Muscle layer of colon (tissue), 2 donors: Measurements from ENCODE around the gene LASP1.

Experiments used
- H3K27ac ChIP-seq: one replicate; pipeline ENCODE4 v1.7.0; 2013; ENCODE audit warnings: low read depth, mild to moderate bottlenecking, low read length, moderate library complexity
- H3K27me3 ChIP-seq, 2 donors: one replicate each; pipeline ENCODE4 v1.7.0; 2013; ENCODE audit warnings: low read length in 2 of 2, mild to moderate bottlenecking in 2 of 2; ENCODE audit not compliant: insufficient read depth in 2 of 2, control insufficient read depth in 1 of 2
- H3K36me3 ChIP-seq: one replicate; pipeline ENCODE4 v1.7.0; 2013; ENCODE audit warnings: mild to moderate bottlenecking, low read length; ENCODE audit not compliant: insufficient read depth
- H3K4me1 ChIP-seq: one replicate; pipeline ENCODE4 v1.7.0; 2013; ENCODE audit warnings: mild to moderate bottlenecking, low read length; ENCODE audit not compliant: insufficient read depth
- H3K4me3 ChIP-seq, 2 donors: one replicate each; pipeline ENCODE4 v1.7.0; 2013; ENCODE audit warnings: low read length in 2 of 2, low read depth in 1 of 2, mild to moderate bottlenecking in 1 of 2, moderate library complexity in 1 of 2
- H3K9ac ChIP-seq: one replicate; pipeline ENCODE4 v1.7.0; 2013; ENCODE audit warnings: low read length
- H3K9me3 ChIP-seq: one replicate; pipeline ENCODE4 v1.7.0; 2013; ENCODE audit warnings: mild to moderate bottlenecking, low read length
- donor health status: abdominal sarcoma.
- donor health status: Adenocarcinoma of cecum.

Gene LASP1

DNA sequence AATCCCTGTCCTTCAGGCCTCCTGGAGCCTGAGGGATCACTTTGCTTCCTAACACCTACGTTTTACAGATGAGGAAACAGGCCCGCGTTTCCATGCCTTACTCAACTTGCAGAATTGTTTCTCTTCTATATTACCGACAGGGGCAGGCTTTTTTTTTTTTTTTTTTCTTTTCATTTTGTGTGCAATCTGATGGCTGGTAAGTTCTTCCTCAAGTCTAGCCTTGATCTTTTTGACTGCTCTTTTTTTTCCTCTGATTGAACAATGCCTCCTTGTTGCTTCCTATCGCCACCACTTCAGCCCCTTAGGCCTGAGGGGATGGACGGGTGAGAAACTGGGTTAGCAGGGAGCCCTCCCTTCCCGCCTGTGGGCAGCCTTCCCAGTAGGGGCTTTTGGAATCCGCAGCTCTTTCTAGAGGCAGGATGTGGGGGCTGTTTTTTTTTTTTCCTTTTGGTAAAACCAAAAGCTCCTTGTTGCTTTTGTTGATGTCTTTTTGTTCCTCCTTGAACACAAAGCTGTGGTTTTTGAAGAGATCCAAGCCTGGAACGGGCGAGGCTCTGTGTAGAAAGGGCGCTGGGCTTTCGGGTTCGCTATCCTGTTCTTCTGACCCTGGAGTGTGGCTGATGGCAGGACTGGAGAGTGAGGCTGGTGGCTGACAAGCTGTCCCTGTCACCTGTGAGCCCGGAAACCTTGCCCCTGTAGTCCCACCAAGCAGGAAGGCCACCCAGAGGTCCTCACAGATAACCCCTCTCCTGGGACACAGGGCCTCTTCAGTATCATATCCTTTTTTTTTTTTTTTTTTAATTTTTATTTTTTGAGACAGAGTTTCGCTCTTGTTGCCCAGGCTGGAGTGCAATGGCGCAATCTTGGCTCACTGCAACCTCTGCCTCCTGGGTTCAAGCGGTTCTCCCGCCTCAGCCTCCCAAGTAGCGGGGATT lies 14.0 kb downstream of the LASP1 start:
- no peaks in the 10 kb centered on the region for H3K27me3 ChIP-seq
- H3K4me3 ChIP-seq = no peak overlapping the region
- H3K4me1 ChIP-seq = peaks cover 82% of the 10 kb centered on the region
- no peaks in the 10 kb centered on the region for H3K9me3 ChIP-seq
- no peak overlapping the region for H3K9ac ChIP-seq
- peaks cover 9% of the 10 kb centered on the region for H3K36me3 ChIP-seq
- no peak overlapping the region for H3K27ac ChIP-seq

- H3K4me1 ChIP-seq = peaks cover 72% of the 10 kb centered on the region
- peaks cover 14% of the 10 kb centered on the region for H3K36me3 ChIP-seq
- no peak overlapping the region for H3K27ac ChIP-seq
- no peaks in the 10 kb centered on the region for H3K9me3 ChIP-seq
- H3K9ac ChIP-seq = no peak overlapping the region
- H3K4me3 ChIP-seq = no peak overlapping the region
- H3K27me3 ChIP-seq = no peaks in the 10 kb centered on the region
These were observed 15.3 kb downstream of the LASP1 start for GRCh38 chr17:38885044-38885727.

- H3K27ac ChIP-seq = peak overlapping the region; percentile 37
These were observed 16.1 kb downstream of the LASP1 start for GRCh38 chr17:38885728-38886642.

DNA sequence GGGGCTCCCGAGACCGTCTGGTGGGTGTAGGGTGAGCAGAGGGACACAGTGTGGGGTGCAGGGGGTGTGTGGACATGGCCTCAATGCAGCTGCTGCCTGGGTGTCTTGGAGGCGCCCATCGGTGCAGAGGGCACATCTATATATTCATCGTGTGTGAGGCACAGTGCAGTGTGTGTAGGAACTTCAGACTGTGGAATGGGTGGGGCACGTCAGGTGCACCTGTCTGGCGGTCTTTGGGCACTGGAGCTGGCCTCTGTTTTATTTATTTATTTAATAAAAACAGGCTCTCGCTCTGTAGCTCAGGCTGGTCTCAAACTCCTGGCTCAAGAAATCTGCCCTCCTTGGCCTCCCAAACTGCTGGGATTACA lies 16.8 kb downstream of the LASP1 start:
- no peaks in the 10 kb centered on the region for H3K9me3 ChIP-seq
- H3K27ac ChIP-seq = no peak overlapping the region
- H3K9ac ChIP-seq = no peak overlapping the region
- H3K36me3 ChIP-seq = peaks cover 20% of the 10 kb centered on the region
- H3K4me3 ChIP-seq = no peak overlapping the region
- no peaks in the 10 kb centered on the region for H3K27me3 ChIP-seq
- H3K4me1 ChIP-seq = peaks cover 57% of the 10 kb centered on the region

More at GRCh38 chr17:38885728-38886642, 16.1 kb downstream of the LASP1 start:
- Histone ChIP-seq H3K9me3 (no peaks in the 10 kb centered on the region), H3K4me1 (peaks cover 64% of the 10 kb centered on the region), H3K36me3 (peaks cover 18% of the 10 kb centered on the region), H3K9ac (no peak overlapping the region), H3K4me3 (no peak overlapping the region), H3K27me3 (no peaks in the 10 kb centered on the region)

DNA sequence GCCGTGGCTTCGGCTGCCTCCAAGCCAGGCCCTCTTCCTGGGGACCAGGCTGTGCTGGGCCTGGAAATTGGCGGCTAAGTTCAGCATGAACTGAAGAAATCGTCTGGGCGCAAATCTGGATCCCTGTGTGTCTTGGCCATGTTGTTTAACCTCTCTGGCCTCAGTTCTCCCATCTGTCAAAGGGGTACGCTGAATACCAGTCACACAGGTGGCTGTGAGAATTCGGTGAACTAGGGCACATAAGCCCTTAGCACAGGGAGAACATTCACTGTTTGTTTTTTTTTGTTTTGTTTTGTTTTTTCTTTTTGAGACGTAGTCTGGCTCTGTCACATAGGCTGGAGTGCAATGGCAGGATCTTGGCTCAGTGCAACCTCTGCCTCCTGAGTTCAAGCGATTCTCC lies 19.0 kb downstream of the LASP1 start:
- no peak overlapping the region for H3K9ac ChIP-seq
- no peaks in the 10 kb centered on the region for H3K9me3 ChIP-seq
- peaks cover 37% of the 10 kb centered on the region for H3K36me3 ChIP-seq
- H3K4me3 ChIP-seq = no peak overlapping the region
- no peak overlapping the region for H3K27ac ChIP-seq
- no peaks in the 10 kb centered on the region for H3K27me3 ChIP-seq
- H3K4me1 ChIP-seq = peaks cover 51% of the 10 kb centered on the region

- H3K9me3 ChIP-seq = no peaks in the 10 kb centered on the region
- H3K4me1 ChIP-seq = peaks cover 52% of the 10 kb centered on the region
- no peak overlapping the region for H3K4me3 ChIP-seq
- peaks cover 42% of the 10 kb centered on the region for H3K36me3 ChIP-seq
- H3K9ac ChIP-seq = no peak overlapping the region
- no peaks in the 10 kb centered on the region for H3K27me3 ChIP-seq
- H3K27ac ChIP-seq = no peak overlapping the region
These were observed 20.0 kb downstream of the LASP1 start for GRCh38 chr17:38889745-38890409.

DNA sequence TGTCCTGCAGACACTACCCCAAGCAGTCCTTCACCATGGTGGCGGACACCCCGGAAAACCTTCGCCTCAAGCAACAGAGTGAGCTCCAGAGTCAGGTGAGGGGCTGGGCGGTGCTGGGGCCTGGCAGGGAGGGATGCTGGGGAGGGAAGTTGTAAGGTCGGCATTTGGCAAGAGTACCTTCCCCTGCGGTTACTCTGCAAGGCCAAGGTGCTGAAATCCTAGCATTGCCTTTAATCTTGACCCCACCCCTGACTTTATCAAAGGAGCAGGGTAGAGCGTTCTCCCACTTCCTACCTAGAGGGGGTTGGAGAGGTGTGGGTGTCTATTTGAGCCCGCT lies 20.5 kb downstream of the LASP1 start:
- no peaks in the 10 kb centered on the region for H3K27me3 ChIP-seq
- no peak overlapping the region for H3K27ac ChIP-seq
- H3K4me3 ChIP-seq = no peak overlapping the region
- H3K36me3 ChIP-seq = peaks cover 43% of the 10 kb centered on the region
- H3K9me3 ChIP-seq = no peaks in the 10 kb centered on the region
- no peak overlapping the region for H3K9ac ChIP-seq
- peaks cover 47% of the 10 kb centered on the region for H3K4me1 ChIP-seq

- Histone ChIP-seq H3K27ac (no peak overlapping the region), H3K36me3 (peaks cover 53% of the 10 kb centered on the region), H3K4me1 (peaks cover 43% of the 10 kb centered on the region)
These were observed 21.6 kb downstream of the LASP1 start for GRCh38 chr17:38891441-38891840.

GRCh38 chr17:38892083-38892482 lies 22.2 kb downstream of the LASP1 start:
- H3K4me1 ChIP-seq = peaks cover 43% of the 10 kb centered on the region
- H3K36me3 ChIP-seq = peaks cover 59% of the 10 kb centered on the region

More at GRCh38 chr17:38891441-38891840, 21.6 kb downstream of the LASP1 start:
- Histone ChIP-seq H3K27me3 (no peaks in the 10 kb centered on the region), H3K4me3 (no peak overlapping the region), H3K9ac (no peak overlapping the region), H3K9me3 (no peaks in the 10 kb centered on the region)

DNA sequence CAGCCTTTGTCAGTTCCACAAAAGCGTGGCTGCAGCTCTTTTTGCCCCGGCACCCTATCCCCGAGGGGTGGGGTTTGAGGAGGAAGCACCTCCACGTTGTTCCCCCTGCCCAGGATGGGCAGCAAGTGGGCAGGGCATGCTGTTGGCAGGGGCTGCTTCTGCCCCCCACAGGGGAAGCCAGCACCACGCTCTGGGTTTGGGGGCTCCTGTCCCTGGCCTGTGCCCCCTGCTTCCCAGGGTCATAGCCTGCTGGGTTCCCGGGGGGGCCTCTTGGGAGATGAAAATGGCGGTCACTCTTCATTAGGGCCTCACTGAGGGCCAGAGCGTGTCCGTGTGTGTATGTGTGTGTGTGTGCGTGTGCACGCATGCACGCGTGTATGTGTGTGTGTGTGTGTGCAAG lies 22.8 kb downstream of the LASP1 start:
- no peaks in the 10 kb centered on the region for H3K27me3 ChIP-seq
- peaks cover 43% of the 10 kb centered on the region for H3K4me1 ChIP-seq
- no peaks in the 10 kb centered on the region for H3K9me3 ChIP-seq
- H3K27ac ChIP-seq = no peak overlapping the region
- H3K9ac ChIP-seq = no peak overlapping the region
- peaks cover 64% of the 10 kb centered on the region for H3K36me3 ChIP-seq
- no peak overlapping the region for H3K4me3 ChIP-seq

More at GRCh38 chr17:38892083-38892482, 22.2 kb downstream of the LASP1 start:
- Histone ChIP-seq H3K9me3 (no peaks in the 10 kb centered on the region), H3K27me3 (no peaks in the 10 kb centered on the region), H3K4me3 (no peak overlapping the region), H3K27ac (no peak overlapping the region), H3K9ac (no peak overlapping the region)
